Measurements from ENCODE around the gene SMO.

DNA sequence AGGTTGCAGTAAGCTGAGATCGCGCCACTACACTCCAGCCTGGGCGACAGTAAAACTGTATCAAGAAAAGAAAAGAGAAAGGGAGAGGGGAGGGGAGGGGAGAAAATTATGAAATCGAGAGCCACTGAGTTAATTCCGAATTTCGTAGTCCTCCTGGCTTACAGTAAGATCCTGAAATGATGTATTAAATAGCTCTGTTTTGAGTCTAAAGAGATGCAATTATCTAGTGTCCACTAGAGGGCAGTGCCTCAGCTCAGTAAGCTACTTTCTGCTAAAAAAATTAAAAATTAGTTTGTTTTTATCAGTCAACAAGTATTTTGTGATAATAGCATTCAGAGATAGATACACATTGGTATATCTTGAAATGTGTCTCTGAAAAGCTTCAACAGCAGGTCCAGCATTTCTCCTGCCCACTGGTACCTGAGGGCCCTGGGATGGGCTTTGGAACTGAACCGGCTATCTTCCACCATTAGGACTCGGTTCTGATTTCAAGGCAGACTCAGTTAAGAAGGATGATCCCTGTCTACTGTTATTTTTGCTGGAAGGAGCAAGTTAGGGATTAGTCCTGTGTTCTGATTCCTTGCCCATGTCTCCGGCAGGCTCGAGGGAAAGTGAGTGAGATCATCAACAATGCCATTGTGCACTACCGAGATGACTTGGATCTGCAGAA lies 24.4 kb upstream of the SMO start:
- TF ChIP-seq FOXM1 (IDR thresholded peaks at IDR 0.05; ENCODE audit: borderline replicate concordance): no peak
- no peak for TF ChIP-seq TARDBP (IDR thresholded peaks at IDR 0.05)
- TF ChIP-seq FOXA1 (IDR thresholded peaks at IDR 0.05): no peak
- no peak for TF ChIP-seq PKNOX1 (IDR thresholded peaks at IDR 0.05)
- no peak for TF ChIP-seq SUZ12 (IDR thresholded peaks at IDR 0.05)
- TF ChIP-seq ARNT (IDR thresholded peaks at IDR 0.05): no peak

All from HEK293T (cell line).